Measurements from ENCODE around the gene TMEM53.

DNA sequence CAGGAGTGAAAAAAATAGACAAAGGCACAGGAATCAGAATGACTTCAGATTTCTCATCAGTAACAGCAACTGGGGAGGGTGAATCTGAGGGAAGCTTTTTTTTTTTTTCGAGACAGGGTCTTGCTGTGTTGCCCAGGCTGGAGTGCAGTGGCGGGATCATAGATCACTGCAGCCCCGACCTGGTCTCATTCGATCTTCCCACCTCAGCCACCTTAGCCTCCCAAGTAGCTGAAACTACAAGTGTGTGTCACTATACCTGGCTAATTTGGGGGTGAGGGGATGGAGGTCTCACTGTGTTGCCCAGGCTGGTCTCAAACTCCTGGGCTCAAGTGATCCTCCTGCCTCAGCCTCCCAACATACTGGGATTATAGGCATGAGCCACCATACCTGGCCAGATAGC, 10.9 kb upstream of the TMEM53 start:
- TF ChIP-seq, protein P1, sequence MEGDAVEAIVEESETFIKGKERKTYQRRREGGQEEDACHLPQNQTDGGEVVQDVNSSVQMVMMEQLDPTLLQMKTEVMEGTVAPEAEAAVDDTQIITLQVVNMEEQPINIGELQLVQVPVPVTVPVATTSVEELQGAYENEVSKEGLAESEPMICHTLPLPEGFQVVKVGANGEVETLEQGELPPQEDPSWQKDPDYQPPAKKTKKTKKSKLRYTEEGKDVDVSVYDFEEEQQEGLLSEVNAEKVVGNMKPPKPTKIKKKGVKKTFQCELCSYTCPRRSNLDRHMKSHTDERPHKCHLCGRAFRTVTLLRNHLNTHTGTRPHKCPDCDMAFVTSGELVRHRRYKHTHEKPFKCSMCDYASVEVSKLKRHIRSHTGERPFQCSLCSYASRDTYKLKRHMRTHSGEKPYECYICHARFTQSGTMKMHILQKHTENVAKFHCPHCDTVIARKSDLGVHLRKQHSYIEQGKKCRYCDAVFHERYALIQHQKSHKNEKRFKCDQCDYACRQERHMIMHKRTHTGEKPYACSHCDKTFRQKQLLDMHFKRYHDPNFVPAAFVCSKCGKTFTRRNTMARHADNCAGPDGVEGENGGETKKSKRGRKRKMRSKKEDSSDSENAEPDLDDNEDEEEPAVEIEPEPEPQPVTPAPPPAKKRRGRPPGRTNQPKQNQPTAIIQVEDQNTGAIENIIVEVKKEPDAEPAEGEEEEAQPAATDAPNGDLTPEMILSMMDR (IDR thresholded peaks at IDR 0.05): no peak
- TF ChIP-seq POLR2A (IDR thresholded peaks at IDR 0.05): no peak
